ENCODE measurements around the gene GOLGA7B. TPM values are rescaled to one million over a fixed set of nuclear protein-coding genes. Genes with fewer than 3 reads are reported as not detected.
A peak's percentile ranks its signal among the peaks of the same experiment; 100 is the strongest.

GOLGA7B gene
- polyA plus RNA-seq, 1 of the 3 experiments (the other 2 are of a cell fraction) = 0.03 TPM

- Histone ChIP-seq H3K9me3 (no peaks in the 10 kb centered on the region), H3F3A (replicated peaks; ENCODE audit: insufficient read depth) (no peaks in the 10 kb centered on the region), H3K4me3 (ENCODE audit: low read depth in 2 of 2, low read length in 1 of 2) (no peak overlapping the region), H3K9ac (no peak overlapping the region), H2AFZ (ENCODE audit: low read depth) (no peak overlapping the region), H3K27me3 (ENCODE audit: insufficient read depth) (peaks cover 20% of the 10 kb centered on the region; the same call in 1 of the 2 replicates), H3K79me2 (ENCODE audit: insufficient read depth) (no peaks in the 10 kb centered on the region), H3K4me2 (no peak overlapping the region), H3K9me2 (no peaks in the 10 kb centered on the region), H3K36me3 (replicated peaks in 1 of 2; ENCODE audit: control insufficient read depth in 1 of 2, insufficient read depth in 2 of 2, low read length in 1 of 2) (no peaks in the 10 kb centered on the region), H3K4me1 (ENCODE audit: control insufficient read depth in 1 of 2, insufficient read depth in 2 of 2, low read depth in 1 of 2, low read length in 1 of 2) (peaks cover 0 to 17% of the 10 kb centered on the region in 2 experiments; a peak in 1 of 4 replicates), H3K27ac (ENCODE audit: low read depth in 2 of 2, low read length in 1 of 2) (no peak overlapping the region), H4K20me1 (ENCODE audit: insufficient read depth) (no peaks in the 10 kb centered on the region)
- TF ChIP-seq TEAD4 (IDR thresholded peaks at IDR 0.05; ENCODE audit: borderline replicate concordance, insufficient read depth) = no peak
- TF ChIP-seq RAD21 (IDR thresholded peaks at IDR 0.05; ENCODE audit: low read length) = no peak
- ChIA-PET POLR2A (no interaction called here), CTCF (no interaction called here)
- DNase-seq = no peak
- 64% methylated on average over 3 of the region's 3 CpGs for WGBS (ENCODE audit: low lambda C conversion rate)
These were observed 5.1 kb downstream of the GOLGA7B start for GRCh38 chr10:97854743-97855142.

- Histone ChIP-seq H3K79me2 (ENCODE audit: insufficient read depth) (no peaks in the 10 kb centered on the region), H3K9me2 (no peaks in the 10 kb centered on the region), H3K4me1 (ENCODE audit: control insufficient read depth in 1 of 2, insufficient read depth in 2 of 2, low read depth in 1 of 2, low read length in 1 of 2) (peaks cover 0 to 4% of the 10 kb centered on the region in 2 experiments; a peak in 1 of 4 replicates), H3K4me3 (ENCODE audit: low read depth in 2 of 2, low read length in 1 of 2) (no peak overlapping the region), H3K9me3 (no peaks in the 10 kb centered on the region), H3K4me2 (no peak overlapping the region), H3K27ac (ENCODE audit: low read depth in 2 of 2, low read length in 1 of 2) (no peak overlapping the region), H4K20me1 (ENCODE audit: insufficient read depth) (no peaks in the 10 kb centered on the region), H3K36me3 (replicated peaks in 1 of 2; ENCODE audit: control insufficient read depth in 1 of 2, insufficient read depth in 2 of 2, low read length in 1 of 2) (no peaks in the 10 kb centered on the region), H3F3A (replicated peaks; ENCODE audit: insufficient read depth) (no peaks in the 10 kb centered on the region), H3K27me3 (ENCODE audit: insufficient read depth) (peaks cover 10% of the 10 kb centered on the region), H3K9ac (no peak overlapping the region), H2AFZ (ENCODE audit: low read depth) (no peak overlapping the region)
- DNase-seq = no peak
- TF ChIP-seq SMC3 (IDR thresholded peaks at IDR 0.05; ENCODE audit: low read depth, low read length) = no peak
- CTCF ChIA-PET = interaction anchor here (0.6 to 1.0 kb wide), 3 partner anchors 9 to 66 kb away, joined by 3 to 4 read pairs (median 4); partner anchors contain the start of gene GOLGA7B
- WGBS (ENCODE audit: low lambda C conversion rate) = 95% methylated on average over 1 of the region's 1 CpG
- POLR2A ChIA-PET = no interaction called here
These were observed 8.4 kb downstream of the GOLGA7B start for GRCh38 chr10:97858001-97858439.

GRCh38 chr10:97861097-97861750, 11.6 kb downstream of the GOLGA7B start:
- H3K79me2 ChIP-seq (ENCODE audit: insufficient read depth) = no peaks in the 10 kb centered on the region
- peaks cover 0 to 6% of the 10 kb centered on the region in 2 experiments; a peak in 1 of 4 replicates for H3K4me1 ChIP-seq (ENCODE audit: control insufficient read depth in 1 of 2, insufficient read depth in 2 of 2, low read depth in 1 of 2, low read length in 1 of 2)
- no peaks in the 10 kb centered on the region for H3F3A ChIP-seq (replicated peaks; ENCODE audit: insufficient read depth)
- H3K36me3 ChIP-seq (replicated peaks in 1 of 2; ENCODE audit: control insufficient read depth in 1 of 2, insufficient read depth in 2 of 2, low read length in 1 of 2) = no peaks in the 10 kb centered on the region
- H3K4me2 ChIP-seq = no peak overlapping the region
- H2AFZ ChIP-seq (ENCODE audit: low read depth) = no peak overlapping the region
- no peak overlapping the region for H3K27ac ChIP-seq (ENCODE audit: low read depth in 2 of 2, low read length in 1 of 2)
- H3K4me3 ChIP-seq (ENCODE audit: low read depth in 2 of 2, low read length in 1 of 2) = no peak overlapping the region
- H3K9ac ChIP-seq = no peak overlapping the region
- POLR2A ChIA-PET = interaction anchor here (1.4 kb wide), 1 partner anchor 8 kb away, joined by 5 read pairs; no protein-coding TSS in a partner anchor
- CTCF ChIA-PET = interaction anchor here (0.6 to 3.5 kb wide), 8 partner anchors 9 to 159 kb away, joined by 3 to 29 read pairs (median 4); no protein-coding TSS in a partner anchor
- H3K9me2 ChIP-seq = no peaks in the 10 kb centered on the region
- DNase-seq = peak; percentile 47
- TF ChIP-seq NRF1 (IDR thresholded peaks at IDR 0.05; ENCODE audit: low read depth, low read length) (no peak), FOSL2 (IDR thresholded peaks at IDR 0.05; ENCODE audit: borderline replicate concordance, low read depth) (peak; percentile 41; the same call in 1 of the 2 replicates)
- H3K9me3 ChIP-seq = no peaks in the 10 kb centered on the region
- peaks cover 16% of the 10 kb centered on the region for H3K27me3 ChIP-seq (ENCODE audit: insufficient read depth)
- WGBS (ENCODE audit: low lambda C conversion rate) = 57% methylated on average over 3 of the region's 3 CpGs
- H4K20me1 ChIP-seq (ENCODE audit: insufficient read depth) = no peaks in the 10 kb centered on the region

All from SK-N-SH (cell line).